ENCODE measurements around the gene MYL9.

Gene MYL9

GRCh38 chr20:36573798-36574365, 32.6 kb downstream of the MYL9 start:
- DNase-seq: peak; percentile 53
- Mint-ChIP-seq H3K4me1 (peaks cover 37% of the 10 kb centered on the region), H3K4me3 (peak overlapping the region; percentile 87), H3K27me3 (peaks cover 5% of the 10 kb centered on the region), H3K36me3 (peaks cover 16% of the 10 kb centered on the region), H3K9me3 (no peaks in the 10 kb centered on the region), H3K27ac (peak overlapping the region; percentile 71)
- CTCF ChIA-PET: interaction anchor here (0.7 to 3.4 kb wide), 3 partner anchors 11 to 31 kb away, joined by 3 to 18 read pairs (median 4); partner anchors contain the start of gene RAB5IF

GRCh38 chr20:36574366-36575135, 33.2 kb downstream of the MYL9 start:
- peaks cover 37% of the 10 kb centered on the region for H3K4me1 Mint-ChIP-seq
- DNase-seq: peak; percentile 69
- no peaks in the 10 kb centered on the region for H3K9me3 Mint-ChIP-seq
- CTCF ChIA-PET: interaction anchor here (1.4 to 3.4 kb wide), 3 partner anchors 15 to 38 kb away, joined by 4 to 18 read pairs (median 5); partner anchors contain the start of gene RAB5IF
- peaks cover 5% of the 10 kb centered on the region for H3K27me3 Mint-ChIP-seq
- peaks cover 21% of the 10 kb centered on the region for H3K36me3 Mint-ChIP-seq
- H3K4me3 Mint-ChIP-seq: peak overlapping the region; percentile 87
- H3K27ac Mint-ChIP-seq: peak overlapping the region; percentile 90

- Mint-ChIP-seq H3K4me3 (peak overlapping the region; percentile 87), H3K27me3 (peaks cover 5% of the 10 kb centered on the region), H3K27ac (peak overlapping the region; percentile 90), H3K36me3 (peaks cover 31% of the 10 kb centered on the region), H3K9me3 (no peaks in the 10 kb centered on the region), H3K4me1 (peaks cover 43% of the 10 kb centered on the region)
- DNase-seq: no peak
- CTCF ChIA-PET: interaction anchor here (1.9 to 3.4 kb wide), 3 partner anchors 19 to 36 kb away, joined by 5 to 18 read pairs (median 7); partner anchors contain the start of gene RAB5IF
Observed at GRCh38 chr20:36576081-36576445, 34.7 kb downstream of the MYL9 start.

GRCh38 chr20:36578356-36579041, 37.2 kb downstream of the MYL9 start:
- Mint-ChIP-seq H3K9me3 (no peaks in the 10 kb centered on the region), H3K4me3 (no peak overlapping the region), H3K36me3 (peaks cover 45% of the 10 kb centered on the region), H3K4me1 (peaks cover 40% of the 10 kb centered on the region), H3K27ac (no peak overlapping the region), H3K27me3 (no peaks in the 10 kb centered on the region)
- CTCF ChIA-PET: interaction anchor here (2.4 kb wide), 1 partner anchor 11 kb away, joined by 9 read pairs; no protein-coding TSS in a partner anchor
- no peak for DNase-seq

- H3K36me3 Mint-ChIP-seq: peaks cover 44% of the 10 kb centered on the region
- peaks cover 37% of the 10 kb centered on the region for H3K4me1 Mint-ChIP-seq
- CTCF ChIA-PET: no interaction called here
- DNase-seq: no peak
- peak overlapping the region; percentile 70 for H3K27ac Mint-ChIP-seq
- no peaks in the 10 kb centered on the region for H3K27me3 Mint-ChIP-seq
- no peak overlapping the region for H3K4me3 Mint-ChIP-seq
- H3K9me3 Mint-ChIP-seq: no peaks in the 10 kb centered on the region
Observed at GRCh38 chr20:36579996-36580545, 38.8 kb downstream of the MYL9 start.

- DNase-seq: peak; percentile 51
Observed at GRCh38 chr20:36582322-36582721, 41.0 kb downstream of the MYL9 start.

GRCh38 chr20:36582821-36583220, 41.5 kb downstream of the MYL9 start:
- Mint-ChIP-seq H3K27ac (peak overlapping the region; percentile 33), H3K9me3 (no peaks in the 10 kb centered on the region), H3K4me1 (peaks cover 29% of the 10 kb centered on the region), H3K27me3 (no peaks in the 10 kb centered on the region), H3K4me3 (no peak overlapping the region), H3K36me3 (peaks cover 44% of the 10 kb centered on the region)
- CTCF ChIA-PET: interaction anchor here (3.7 kb wide), 1 partner anchor 22 kb away, joined by 11 read pairs; the partner anchor contains the start of gene RAB5IF
- DNase-seq: no peak

More at GRCh38 chr20:36582322-36582721, 41.0 kb downstream of the MYL9 start:
- Mint-ChIP-seq H3K36me3 (peaks cover 40% of the 10 kb centered on the region), H3K27ac (peak overlapping the region; percentile 33), H3K27me3 (no peaks in the 10 kb centered on the region), H3K4me1 (peaks cover 25% of the 10 kb centered on the region), H3K4me3 (no peak overlapping the region), H3K9me3 (no peaks in the 10 kb centered on the region)
- CTCF ChIA-PET: interaction anchor here (3.7 kb wide), 1 partner anchor 23 kb away, joined by 11 read pairs; the partner anchor contains the start of gene RAB5IF

- CTCF ChIA-PET: interaction anchor here (0.8 to 3.7 kb wide), 2 partner anchors 11 to 21 kb away, joined by 3 to 11 read pairs; partner anchors contain the start of genes RAB5IF and TGIF2
- H3K36me3 Mint-ChIP-seq: peaks cover 42% of the 10 kb centered on the region
Observed at GRCh38 chr20:36584018-36584481, 42.7 kb downstream of the MYL9 start.

GRCh38 chr20:36585410-36586125, 44.2 kb downstream of the MYL9 start:
- Mint-ChIP-seq H3K4me3 (no peak overlapping the region), H3K36me3 (peaks cover 38% of the 10 kb centered on the region), H3K27me3 (no peaks in the 10 kb centered on the region), H3K27ac (no peak overlapping the region), H3K4me1 (peaks cover 27% of the 10 kb centered on the region), H3K9me3 (no peaks in the 10 kb centered on the region)
- no peak for DNase-seq
- CTCF ChIA-PET: interaction anchor here (3.7 kb wide), 1 partner anchor 20 kb away, joined by 11 read pairs; the partner anchor contains the start of gene RAB5IF

More at GRCh38 chr20:36584018-36584481, 42.7 kb downstream of the MYL9 start:
- peaks cover 33% of the 10 kb centered on the region for H3K4me1 Mint-ChIP-seq
- no peak overlapping the region for H3K4me3 Mint-ChIP-seq
- DNase-seq: no peak
- no peaks in the 10 kb centered on the region for H3K27me3 Mint-ChIP-seq
- no peak overlapping the region for H3K27ac Mint-ChIP-seq
- no peaks in the 10 kb centered on the region for H3K9me3 Mint-ChIP-seq

GRCh38 chr20:36587388-36588070, 46.2 kb downstream of the MYL9 start:
- H3K27me3 Mint-ChIP-seq: no peaks in the 10 kb centered on the region
- no peak overlapping the region for H3K4me3 Mint-ChIP-seq
- no peaks in the 10 kb centered on the region for H3K9me3 Mint-ChIP-seq
- peaks cover 41% of the 10 kb centered on the region for H3K36me3 Mint-ChIP-seq
- DNase-seq: no peak
- CTCF ChIA-PET: interaction anchor here (0.6 to 1.6 kb wide), 3 partner anchors 17 to 185 kb away, joined by 3 to 6 read pairs (median 5); no protein-coding TSS in a partner anchor
- H3K4me1 Mint-ChIP-seq: peaks cover 35% of the 10 kb centered on the region
- H3K27ac Mint-ChIP-seq: no peak overlapping the region

GRCh38 chr20:36591281-36591680, 50.0 kb downstream of the MYL9 start:
- CTCF ChIA-PET: interaction anchor here (0.9 to 7.1 kb wide), 3 partner anchors 9 to 19 kb away, joined by 3 to 51 read pairs (median 4); partner anchors contain the start of genes RAB5IF and TGIF2
- H3K27ac Mint-ChIP-seq: no peak overlapping the region
- no peak for DNase-seq
- H3K27me3 Mint-ChIP-seq: no peaks in the 10 kb centered on the region
- H3K9me3 Mint-ChIP-seq: no peaks in the 10 kb centered on the region
- H3K4me3 Mint-ChIP-seq: no peak overlapping the region
- H3K4me1 Mint-ChIP-seq: peaks cover 62% of the 10 kb centered on the region
- H3K36me3 Mint-ChIP-seq: peaks cover 45% of the 10 kb centered on the region

GRCh38 chr20:36591854-36592641, 50.7 kb downstream of the MYL9 start:
- H3K36me3 Mint-ChIP-seq: peaks cover 40% of the 10 kb centered on the region
- CTCF ChIA-PET: interaction anchor here (0.9 to 7.1 kb wide), 3 partner anchors 9 to 19 kb away, joined by 3 to 51 read pairs (median 4); partner anchors contain the start of genes RAB5IF and TGIF2
- peak overlapping the region; percentile 85 for H3K27ac Mint-ChIP-seq
- peak; percentile 76 for DNase-seq
- H3K4me3 Mint-ChIP-seq: peak overlapping the region; percentile 38
- H3K4me1 Mint-ChIP-seq: peaks cover 62% of the 10 kb centered on the region
- H3K27me3 Mint-ChIP-seq: no peaks in the 10 kb centered on the region
- H3K9me3 Mint-ChIP-seq: no peaks in the 10 kb centered on the region
